NK-92 treated with Interleukin-12 subunit alpha and Interleukin-12 subunit beta, amount 100 ng/mL, for 24 hours (cell line): ENCODE data around the gene ARHGAP22.

Source experiments
- DNase-seq: peaks from one replicate; lab custom pipeline; 2025; lab: John Stamatoyannopoulos, UW

The ARHGAP22 gene

DNA sequence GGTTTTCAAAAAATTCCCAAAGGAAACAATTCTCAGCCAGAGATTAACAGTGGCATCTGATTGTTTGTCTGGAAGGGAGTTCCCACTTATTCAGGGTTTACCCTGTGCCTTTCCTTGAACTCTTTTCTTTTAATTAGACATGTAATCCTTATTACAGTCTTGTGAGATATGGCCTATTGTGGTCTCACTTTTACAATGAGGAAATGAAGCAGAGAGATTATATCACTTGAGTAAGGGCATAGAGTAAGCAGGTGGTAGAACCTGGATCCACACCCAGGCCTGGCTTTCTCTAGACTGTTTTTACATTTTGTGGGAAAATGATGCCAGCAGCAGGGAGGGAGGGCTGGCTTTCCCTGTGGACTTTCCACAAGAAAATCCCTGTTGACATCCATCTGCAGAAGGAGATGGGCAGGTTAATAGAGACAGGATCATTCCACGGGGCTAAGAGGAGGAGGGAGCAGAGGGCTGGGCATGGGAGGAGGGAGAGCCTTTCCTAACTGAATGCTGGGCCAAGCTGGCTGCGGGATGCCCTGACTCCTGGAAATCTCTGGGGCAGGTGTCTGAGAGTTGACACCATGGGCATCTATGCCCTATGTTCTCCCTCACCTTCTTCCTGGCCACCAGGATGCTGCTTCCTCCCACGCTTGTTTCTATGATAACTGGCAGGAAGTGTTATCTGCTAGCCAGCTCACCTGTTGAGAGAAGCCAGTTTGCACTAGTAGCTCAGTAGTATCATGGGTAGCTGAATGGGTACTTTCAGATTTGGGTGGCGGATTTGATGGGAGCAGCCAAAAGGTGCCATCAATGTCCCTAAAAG is 28.7 kb upstream of the ARHGAP22 start:
- no peak for DNase-seq

DNA sequence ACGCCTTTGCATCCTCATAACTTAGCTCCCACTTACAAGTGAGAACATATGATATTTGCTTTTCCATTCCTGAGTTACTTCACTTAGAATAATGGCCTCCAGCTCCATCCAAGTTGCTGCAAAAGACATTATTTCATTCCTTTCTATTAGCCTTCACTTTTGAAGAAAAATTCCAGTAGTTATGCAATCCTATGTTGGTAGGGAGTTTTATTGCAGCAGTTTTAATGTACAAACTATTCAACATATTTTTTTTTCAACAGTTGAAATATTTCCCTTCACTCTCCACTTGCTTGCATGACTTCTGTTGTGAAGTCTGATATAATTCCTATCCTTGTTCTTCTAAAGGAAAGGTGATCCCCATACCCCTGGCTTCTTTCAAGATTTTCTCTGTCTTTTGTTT is 27.3 kb upstream of the ARHGAP22 start:
- DNase-seq, result no peak

DNA sequence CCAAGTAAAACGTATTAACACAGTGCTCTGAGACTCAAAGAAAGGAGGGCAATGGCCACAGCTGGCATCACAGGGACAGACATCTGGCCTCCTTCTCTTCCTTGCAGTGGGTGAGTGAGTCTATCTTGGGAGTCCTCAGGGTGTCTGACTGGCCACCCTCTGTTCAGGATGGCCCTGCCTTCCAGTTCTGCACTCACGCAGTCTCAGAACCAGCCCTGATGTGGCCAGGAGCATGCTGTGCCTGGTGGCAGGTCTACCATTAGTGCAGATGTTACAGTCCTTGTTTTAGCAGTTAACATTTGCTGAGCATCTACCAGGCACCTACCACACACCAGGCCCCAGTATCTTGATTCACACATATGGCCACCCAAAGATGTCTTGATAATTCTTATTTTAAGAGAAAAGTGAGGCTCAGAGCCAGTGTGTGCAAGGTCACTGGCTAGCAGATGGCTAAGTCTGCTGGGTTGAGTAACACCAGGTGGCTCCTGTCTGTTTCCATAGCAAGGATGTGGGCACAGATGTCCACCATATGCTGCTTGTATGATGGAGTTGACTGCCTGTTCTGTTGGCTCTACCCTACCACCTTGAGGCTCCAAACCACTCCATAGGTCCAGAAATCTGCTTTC is 23.2 kb upstream of the ARHGAP22 start:
- DNase-seq, result no peak

DNA sequence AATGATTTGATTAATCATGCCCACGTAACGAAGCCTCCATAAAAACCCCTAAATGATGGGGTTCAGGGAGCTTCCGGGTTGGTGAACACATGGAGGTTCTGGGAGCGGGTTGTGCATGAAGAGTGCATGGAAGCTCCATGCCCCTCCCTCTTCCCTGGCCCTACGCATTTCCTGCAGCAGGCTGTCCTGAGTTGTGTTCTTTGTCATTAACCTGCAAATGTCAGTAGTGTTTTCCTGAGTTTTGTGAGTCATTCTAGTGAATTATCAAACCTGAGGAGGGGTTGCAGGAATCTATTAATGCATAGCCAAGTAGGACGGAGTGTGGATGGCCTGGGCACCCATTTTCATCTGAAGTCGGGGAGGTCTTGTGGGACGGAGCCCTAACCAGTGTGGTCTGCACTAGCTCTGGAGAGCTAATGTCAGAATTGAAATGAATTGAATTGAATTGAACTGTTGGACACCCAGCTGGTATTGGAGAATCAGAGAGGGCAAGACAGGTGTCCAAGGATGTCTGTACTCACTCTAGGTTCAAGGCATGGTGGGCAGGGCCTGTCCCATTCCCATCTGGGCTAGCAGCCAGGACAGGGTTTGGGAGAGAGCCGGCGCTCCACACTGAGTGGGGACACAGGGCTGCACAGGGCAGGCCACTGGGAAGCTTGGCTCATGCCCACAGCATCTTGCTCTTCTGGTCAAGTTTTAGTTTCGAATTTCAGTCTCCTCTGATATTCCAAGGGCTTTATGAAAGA is 22.3 kb upstream of the ARHGAP22 start:
- DNase-seq, result no peak

DNA sequence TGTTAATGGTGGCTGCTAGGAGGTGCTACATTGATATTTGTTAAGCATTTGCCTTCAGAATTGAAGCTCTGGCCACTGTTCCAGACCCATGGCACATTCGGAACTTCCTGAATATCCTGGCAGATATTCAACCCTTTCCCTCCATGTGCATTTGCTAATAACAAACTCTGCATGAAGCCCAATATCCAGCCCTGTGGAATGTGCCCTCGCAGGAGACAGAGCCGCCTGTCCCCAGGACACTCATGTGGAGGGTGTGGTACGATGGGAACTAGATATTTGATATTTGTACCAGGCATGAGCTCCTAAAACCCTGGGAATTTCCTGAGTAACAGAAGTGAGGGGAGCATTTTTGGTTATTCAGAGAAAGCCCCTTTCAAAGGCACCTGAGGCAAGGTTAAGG is 21.6 kb upstream of the ARHGAP22 start:
- DNase-seq, result no peak

DNA sequence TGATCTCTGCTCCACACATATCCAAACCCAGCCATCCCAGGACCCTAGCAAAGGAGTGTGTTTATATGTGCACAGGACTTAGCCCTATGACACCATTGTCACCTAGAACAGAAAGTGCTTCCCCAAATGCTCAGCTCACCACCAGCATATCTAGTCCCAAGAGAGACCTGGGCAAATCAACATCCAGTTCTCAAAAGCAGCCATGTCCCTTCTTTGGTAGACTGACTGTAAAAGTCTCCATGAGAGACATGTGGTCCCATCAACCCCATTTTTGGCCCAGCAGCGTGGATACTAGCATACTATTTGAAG is 20.9 kb upstream of the ARHGAP22 start:
- no peak for DNase-seq

DNA sequence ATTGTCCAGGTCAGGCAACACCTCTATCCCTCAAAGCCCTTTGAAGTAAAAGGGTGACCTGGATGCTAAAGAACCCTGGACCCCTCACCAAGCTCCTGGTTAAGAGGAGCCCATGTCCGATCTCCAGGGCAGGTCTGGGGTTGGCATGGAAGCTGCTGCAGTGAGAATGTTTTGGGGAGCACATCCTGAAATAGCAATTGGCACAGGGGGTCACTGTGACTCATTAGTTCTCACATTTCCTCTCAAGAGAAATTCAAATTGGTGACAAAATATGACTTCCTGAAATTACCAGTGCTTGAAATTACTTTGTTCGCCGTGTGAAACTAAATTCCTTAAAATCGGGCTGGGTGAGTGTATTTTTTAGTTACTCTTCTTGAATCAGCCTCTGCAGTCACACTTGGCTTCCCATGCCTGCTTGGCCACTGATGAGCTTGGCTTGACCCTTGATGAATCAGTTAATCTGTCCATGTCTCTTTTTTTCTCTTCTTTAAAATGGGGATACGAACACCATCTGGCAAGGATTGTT is 18.8 kb upstream of the ARHGAP22 start:
- DNase-seq, result no peak

DNA sequence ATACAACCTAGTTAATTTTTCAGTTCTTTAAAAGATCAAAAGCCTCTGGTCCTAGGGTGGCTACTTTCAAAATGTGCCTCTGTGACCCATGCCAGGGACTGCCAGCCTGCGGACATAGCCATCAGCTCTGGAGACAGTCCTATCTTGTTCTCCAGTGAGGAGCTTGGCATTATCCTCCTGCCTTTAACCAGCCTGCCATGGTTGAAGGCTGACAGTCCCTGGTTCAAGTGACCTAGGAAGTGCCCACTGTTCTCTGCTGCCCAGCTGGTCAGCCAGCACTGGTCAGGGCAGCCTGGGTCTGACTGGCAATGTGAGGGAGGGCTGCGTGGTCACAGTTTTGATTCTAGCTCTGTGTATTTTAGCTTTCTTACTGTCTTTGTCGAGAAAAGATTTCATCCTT is 18.1 kb upstream of the ARHGAP22 start:
- no peak for DNase-seq

DNA sequence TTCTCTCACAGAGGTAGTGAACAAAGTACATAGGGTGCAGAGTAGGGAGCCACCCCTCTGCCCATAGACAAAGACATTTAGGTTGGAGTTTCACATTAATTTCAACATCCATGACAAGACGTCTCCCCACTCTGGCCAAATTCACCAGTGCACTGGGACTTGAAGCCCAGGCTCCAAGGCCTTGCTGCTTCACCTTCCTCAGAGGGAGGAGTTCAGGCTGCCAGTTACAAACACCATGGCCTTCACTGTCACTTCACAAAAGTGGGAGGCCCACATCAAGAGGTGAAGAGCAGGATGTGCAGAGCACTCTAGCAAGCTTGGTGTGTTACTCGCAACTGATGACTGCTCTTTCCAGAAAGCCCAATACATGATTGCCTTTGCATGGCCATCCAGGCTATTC is 15.8 kb upstream of the ARHGAP22 start:
- DNase-seq, result no peak

DNA sequence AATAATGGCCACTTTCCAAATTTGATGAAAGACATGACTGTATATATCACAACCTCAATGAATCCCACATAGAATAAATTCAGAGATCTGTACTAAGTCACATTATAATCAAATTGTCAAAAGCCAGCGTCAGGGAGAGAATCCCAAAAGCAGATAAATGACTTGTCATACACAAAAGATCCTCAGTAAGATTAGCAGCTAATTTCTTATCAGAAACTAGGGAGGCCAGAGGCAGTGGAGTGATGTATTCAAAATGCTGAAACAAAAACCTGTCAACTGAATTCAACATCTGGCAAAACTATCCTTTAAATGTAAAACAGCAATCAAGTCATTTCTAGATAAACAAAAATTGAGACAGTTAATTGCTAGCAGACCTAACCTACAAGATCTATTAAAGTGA is 11.6 kb upstream of the ARHGAP22 start:
- DNase-seq, result no peak

DNA sequence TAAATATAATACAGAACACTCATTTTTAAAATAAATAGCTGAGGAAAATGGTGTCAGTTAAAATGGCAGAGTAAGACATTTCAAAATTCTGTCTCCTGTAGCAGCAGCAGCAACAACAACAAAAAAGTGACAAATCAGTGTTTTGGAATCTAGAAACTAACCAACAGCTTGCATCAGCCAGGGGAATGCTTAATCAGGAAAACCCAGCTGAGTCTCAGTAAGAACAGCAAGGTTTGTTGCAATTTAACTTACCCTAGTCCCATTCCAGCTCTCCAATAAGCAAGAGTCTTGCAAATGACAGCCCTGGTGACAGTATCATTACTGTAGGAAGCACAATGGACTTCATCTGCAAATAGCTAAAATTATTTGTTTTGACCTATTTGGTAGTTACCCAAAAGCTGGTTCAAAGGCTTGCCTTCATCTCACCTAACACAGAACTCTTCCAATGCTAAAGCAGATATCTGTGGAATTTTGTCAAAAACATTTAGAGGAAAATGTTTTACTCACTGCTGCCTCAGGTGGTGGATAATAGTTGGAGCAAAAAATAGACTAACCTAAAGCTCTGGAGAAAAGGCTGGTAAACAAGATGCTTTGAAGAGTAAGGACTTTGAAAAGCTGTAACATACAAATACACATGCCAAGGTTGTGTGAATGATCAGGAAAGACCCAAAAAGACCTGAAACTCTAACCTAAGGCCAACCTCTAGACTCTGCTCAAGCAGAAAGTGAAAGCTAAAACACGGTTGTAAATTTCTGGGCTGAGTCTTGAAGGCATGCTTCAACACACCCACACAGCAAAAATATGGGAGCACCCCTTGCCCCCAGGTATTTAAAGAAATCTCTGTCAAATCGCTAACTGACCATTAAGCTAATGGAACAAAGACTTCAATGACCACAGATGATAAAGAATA is 9.9 kb upstream of the ARHGAP22 start:
- no peak for DNase-seq

DNA sequence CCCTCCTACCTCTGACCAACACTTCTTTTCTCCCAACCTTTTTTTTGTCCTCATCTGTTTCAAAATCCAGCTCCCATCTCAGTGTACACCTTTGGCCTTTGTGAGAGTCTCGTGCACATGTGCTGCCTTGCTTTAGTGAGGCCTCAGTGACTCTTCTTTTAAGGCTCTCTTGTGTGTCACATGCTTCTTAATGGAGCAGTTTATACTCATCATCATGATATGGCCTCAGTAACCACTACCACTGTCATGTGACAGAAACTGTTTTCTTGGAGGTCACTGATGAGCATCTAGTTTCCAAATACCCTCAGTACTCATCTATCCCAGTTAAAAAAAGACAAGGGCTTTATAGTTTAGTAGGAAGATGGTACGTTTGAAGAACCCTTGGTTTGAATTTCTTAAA is 8.1 kb upstream of the ARHGAP22 start:
- DNase-seq, result no peak

DNA sequence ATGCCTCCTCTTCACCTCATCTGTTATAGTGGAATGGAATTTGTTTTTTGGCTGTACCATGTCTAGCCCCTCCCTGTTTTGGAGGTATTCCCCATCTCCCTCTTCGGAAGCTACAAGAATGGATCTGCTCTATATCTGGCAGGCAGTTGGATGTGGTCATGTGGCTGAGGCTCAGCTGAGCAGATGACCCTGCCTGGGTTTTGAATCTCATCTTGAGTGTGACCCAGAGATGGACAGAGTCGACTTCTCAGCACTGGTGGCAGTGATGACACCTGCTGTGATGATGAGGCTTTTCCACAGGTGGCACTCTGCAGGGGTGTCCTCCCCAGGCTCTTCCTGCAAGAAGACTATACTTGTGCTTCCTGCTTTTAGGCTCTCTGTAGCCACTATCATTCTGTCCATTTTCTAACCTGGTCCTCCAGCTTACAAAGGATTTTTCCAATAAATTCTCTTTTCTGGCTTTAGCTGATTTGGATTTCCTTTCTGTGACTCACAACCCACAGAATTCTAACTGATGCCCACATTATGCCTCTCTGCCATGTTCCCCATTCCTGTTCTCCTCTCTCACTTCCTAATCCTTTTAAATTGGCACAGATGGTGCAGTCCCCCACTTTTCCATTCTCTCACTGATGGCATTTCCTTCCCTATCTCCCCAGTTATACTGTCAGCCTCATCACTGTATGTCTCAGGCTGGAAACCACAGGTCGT is 7.5 kb upstream of the ARHGAP22 start:
- peak; percentile 20 for DNase-seq

DNA sequence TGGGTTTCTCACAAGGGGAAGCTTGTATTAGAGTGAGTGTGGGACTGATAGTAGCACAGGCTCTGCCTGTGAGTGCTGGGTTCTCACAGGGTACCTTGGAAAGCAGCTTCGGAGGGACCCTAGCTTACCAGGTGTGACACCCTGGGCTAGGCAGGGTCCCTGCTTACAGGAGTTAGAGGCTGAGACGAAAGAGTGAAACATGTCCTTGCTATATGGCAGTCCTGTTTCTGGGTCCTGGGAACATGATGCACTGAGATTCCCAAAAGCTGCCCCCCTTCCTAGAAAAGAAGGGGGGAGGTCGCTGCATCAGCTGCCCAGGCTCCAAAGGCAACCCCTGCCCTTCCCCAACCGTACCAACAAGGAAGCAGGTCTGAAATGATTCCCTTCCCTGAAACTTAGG is 6.3 kb upstream of the ARHGAP22 start:
- no peak for DNase-seq

DNA sequence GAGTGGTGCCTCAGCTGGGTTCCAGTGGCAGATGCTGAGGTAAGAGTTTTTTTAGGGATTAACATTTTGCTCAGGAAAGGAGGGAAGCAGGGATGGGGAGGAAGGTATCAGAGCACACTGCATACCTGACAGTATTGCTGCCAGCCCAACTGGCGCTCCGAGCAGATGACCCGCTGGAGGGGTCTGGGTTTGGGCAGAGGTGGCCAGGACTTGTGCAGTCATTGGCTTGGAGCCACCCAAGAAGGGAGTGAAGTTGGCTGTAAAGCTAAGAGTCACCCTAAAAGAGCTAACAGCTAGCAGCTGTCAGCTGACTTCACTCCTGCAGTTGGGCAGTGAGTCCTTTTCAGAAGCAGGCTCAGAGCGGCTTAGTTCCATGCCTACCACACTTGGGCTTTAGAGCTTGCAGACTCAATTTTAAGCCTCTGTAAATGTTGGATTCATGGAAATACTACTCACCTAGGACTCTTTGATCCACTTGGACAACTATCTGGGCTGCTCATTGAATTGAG is 5.8 kb upstream of the ARHGAP22 start:
- no peak for DNase-seq

DNA sequence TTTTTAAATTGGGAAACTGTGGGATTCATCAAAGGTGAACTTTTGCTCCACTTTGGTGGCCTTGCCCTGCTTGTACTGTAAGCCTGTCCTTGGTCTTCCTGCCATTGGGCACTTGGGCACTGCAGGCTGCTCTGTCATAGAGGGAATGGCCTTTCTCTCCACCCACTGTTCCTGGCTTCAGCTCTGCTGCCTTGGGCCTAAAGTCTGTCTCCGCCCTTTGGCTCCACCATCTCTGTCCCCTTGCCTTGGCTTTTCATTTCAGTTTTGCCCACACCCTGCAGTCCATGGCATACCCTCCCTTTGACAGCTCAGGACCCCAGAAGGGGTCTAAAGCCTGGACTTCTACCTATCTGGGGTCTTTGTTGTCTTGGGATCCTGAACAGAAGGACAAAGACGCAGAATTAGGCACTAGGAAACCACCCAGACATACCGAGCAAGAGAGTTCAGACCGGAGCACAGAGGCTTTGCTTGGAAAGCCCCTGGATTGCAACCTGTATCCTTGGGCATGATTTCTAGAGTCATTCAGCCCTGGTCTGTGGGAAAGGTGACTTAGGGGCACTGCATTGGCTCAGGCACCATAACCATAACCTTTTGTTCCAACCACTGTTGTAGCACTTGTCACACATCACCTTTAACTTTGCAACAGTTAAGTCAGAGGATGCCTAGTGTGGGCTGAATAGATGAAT is 5.2 kb upstream of the ARHGAP22 start:
- no peak for DNase-seq

DNA sequence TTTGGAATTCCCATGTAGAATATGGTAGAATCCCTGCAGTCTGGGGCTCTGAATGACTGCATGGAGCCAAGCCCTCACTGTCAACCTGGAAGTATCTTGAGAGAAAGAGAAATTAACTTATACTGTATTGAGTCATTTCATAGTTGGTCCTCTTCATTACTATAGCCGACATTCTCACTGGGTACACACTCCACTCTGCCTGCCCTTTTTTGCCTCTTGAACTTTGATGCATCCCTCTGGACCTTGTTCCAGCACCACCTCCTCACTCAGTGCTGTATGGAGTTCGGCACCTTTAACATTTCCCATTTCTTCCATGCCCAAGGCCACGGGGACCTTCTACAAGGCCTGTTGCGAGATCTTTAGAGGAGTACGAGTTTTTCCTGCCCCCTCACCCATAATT is 4.6 kb upstream of the ARHGAP22 start:
- no peak for DNase-seq

DNA sequence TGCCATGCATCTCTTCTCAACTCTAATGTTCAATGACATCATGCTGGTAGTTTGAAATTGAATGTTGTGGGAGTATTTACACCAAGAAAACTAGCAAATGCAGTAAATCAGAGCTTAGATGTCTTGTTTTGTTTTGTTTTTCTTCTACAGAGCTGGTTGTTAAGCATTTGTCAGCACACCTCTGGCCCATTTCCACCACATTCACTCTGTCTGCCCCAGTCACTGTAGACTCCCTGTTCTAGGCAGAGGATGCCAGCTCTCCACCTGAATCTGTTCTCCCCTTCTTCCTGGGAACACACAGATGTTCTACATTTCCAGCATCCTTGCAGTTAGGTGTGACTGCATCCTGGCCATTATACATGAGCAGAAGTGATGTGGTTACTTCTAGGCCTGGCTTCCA is 4.1 kb upstream of the ARHGAP22 start:
- no peak for DNase-seq

DNA sequence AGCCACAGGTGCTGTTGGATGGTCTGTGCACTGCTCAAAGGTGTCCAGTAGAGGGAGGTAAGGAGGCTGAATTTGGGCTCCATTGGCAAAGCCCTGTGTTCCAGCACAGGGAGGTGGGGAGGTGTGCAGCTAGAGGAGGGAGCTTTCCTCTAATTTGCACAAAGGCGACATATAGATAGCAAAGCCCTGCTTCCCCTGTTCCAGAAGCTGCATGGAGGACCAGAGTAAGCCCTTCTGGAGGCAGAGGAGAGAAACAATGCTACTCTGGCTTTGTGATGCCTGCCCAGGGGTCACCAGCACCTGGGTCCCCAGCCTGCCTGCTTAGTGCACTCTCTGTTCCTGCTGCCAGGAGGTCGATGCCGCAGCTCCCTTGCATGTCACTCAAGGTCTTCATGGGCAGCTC is 3.4 kb upstream of the ARHGAP22 start:
- DNase-seq, result peak; percentile 18
